T follicular helper cell (primary cell): ENCODE data around the gene ARMC12.

Experiments
- DNase-seq: peaks from one replicate; pipeline ENCODE4 v3.0.0-alpha.2; 2020; ENCODE audit warnings: low read depth

Gene ARMC12

GRCh38 chr6:35735452-35735851 lies 1.4 kb upstream of the ARMC12 start:
- no peak for DNase-seq

GRCh38 chr6:35736253-35736894 lies 458 bp upstream of the ARMC12 start:
- DNase-seq: peak; percentile 76

- DNase-seq: no peak
These were observed 780 bp downstream of the ARMC12 start for GRCh38 chr6:35737413-35738211.

- no peak for DNase-seq
These were observed 3.1 kb downstream of the ARMC12 start for GRCh38 chr6:35739645-35740524.

GRCh38 chr6:35742842-35743241 lies 6.0 kb downstream of the ARMC12 start:
- no peak for DNase-seq

- no peak for DNase-seq
These were observed 8.7 kb downstream of the ARMC12 start for GRCh38 chr6:35745509-35745908.

- no peak for DNase-seq
These were observed 9.7 kb downstream of the ARMC12 start for GRCh38 chr6:35746516-35746915.

- no peak for DNase-seq
These were observed 11.0 kb downstream of the ARMC12 start for GRCh38 chr6:35747877-35748276.

GRCh38 chr6:35750557-35750956 lies 13.7 kb downstream of the ARMC12 start:
- no peak for DNase-seq

- DNase-seq: no peak
These were observed 14.8 kb downstream of the ARMC12 start for GRCh38 chr6:35751594-35751993.

- no peak for DNase-seq
These were observed 15.5 kb downstream of the ARMC12 start for GRCh38 chr6:35752330-35752729.

GRCh38 chr6:35754452-35755277 lies 17.8 kb downstream of the ARMC12 start:
- DNase-seq: no peak

GRCh38 chr6:35755278-35755924 lies 18.6 kb downstream of the ARMC12 start:
- DNase-seq: no peak

- no peak for DNase-seq
These were observed 20.8 kb downstream of the ARMC12 start for GRCh38 chr6:35757456-35758123.

- DNase-seq: no peak
These were observed 22.6 kb downstream of the ARMC12 start for GRCh38 chr6:35759426-35759825.

- no peak for DNase-seq
These were observed 28.9 kb downstream of the ARMC12 start for GRCh38 chr6:35765739-35766138.

- no peak for DNase-seq
These were observed 32.4 kb downstream of the ARMC12 start for GRCh38 chr6:35769211-35769610.

GRCh38 chr6:35771343-35771627 lies 34.5 kb downstream of the ARMC12 start:
- DNase-seq: no peak

GRCh38 chr6:35774116-35774794 lies 37.4 kb downstream of the ARMC12 start:
- DNase-seq: no peak

- DNase-seq: no peak
These were observed 38.2 kb downstream of the ARMC12 start for GRCh38 chr6:35775031-35775430.
